Stimulated activated CD4-positive, alpha-beta T cell treated with anti-CD3 and anti-CD28 coated beads, Interleukin-1b, Interleukin-23, amount 100 ng/mL, for 4 hours (primary cell): ENCODE data around the gene PRMT3.
"Not testable (repeated sequence)": the region's sequence is repeated elsewhere in the genome, so short reads cannot be mapped to it uniquely, and the experiment has no call there.

ENCODE experiments used
- DNase-seq, 2 donors: peaks; one replicate each; pipeline ENCODE4 v3.0.0-alpha.2; 2020; ENCODE audit warnings: low read depth in 2 of 2

The PRMT3 gene

GRCh38 chr11:20457001-20457799 lies 69.7 kb downstream of the PRMT3 start:
- no peak for DNase-seq

GRCh38 chr11:20457934-20458680 lies 70.6 kb downstream of the PRMT3 start:
- no peak for DNase-seq

GRCh38 chr11:20458905-20459632 lies 71.6 kb downstream of the PRMT3 start:
- no peak for DNase-seq

GRCh38 chr11:20459865-20460264 lies 72.3 kb downstream of the PRMT3 start:
- DNase-seq: no peak

- no peak for DNase-seq
These were observed 77.0 kb downstream of the PRMT3 start for GRCh38 chr11:20464518-20464917.

GRCh38 chr11:20467487-20468185 lies 80.1 kb downstream of the PRMT3 start:
- no peak for DNase-seq

- no peak for DNase-seq
These were observed 82.8 kb downstream of the PRMT3 start for GRCh38 chr11:20470348-20470747.

GRCh38 chr11:20471929-20472328 lies 84.4 kb downstream of the PRMT3 start:
- not testable (repeated sequence) for DNase-seq

GRCh38 chr11:20474176-20474881 lies 86.8 kb downstream of the PRMT3 start:
- DNase-seq: no peak

GRCh38 chr11:20474882-20475517 lies 87.5 kb downstream of the PRMT3 start:
- no peak for DNase-seq

- no peak for DNase-seq
These were observed 90.0 kb downstream of the PRMT3 start for GRCh38 chr11:20477418-20478090.

GRCh38 chr11:20479513-20479912 lies 92.0 kb downstream of the PRMT3 start:
- DNase-seq: no peak

GRCh38 chr11:20483931-20484330 lies 96.4 kb downstream of the PRMT3 start:
- DNase-seq: no peak

- DNase-seq: not testable (repeated sequence)
These were observed 96.9 kb downstream of the PRMT3 start for GRCh38 chr11:20484416-20484815.

- no peak for DNase-seq
These were observed 100.8 kb downstream of the PRMT3 start for GRCh38 chr11:20488352-20488751.

- no peak for DNase-seq
These were observed 102.4 kb downstream of the PRMT3 start for GRCh38 chr11:20489948-20490347.

GRCh38 chr11:20493340-20493739 lies 105.8 kb downstream of the PRMT3 start:
- DNase-seq: no peak

GRCh38 chr11:20497124-20497792 lies 109.7 kb downstream of the PRMT3 start:
- no peak for DNase-seq

GRCh38 chr11:20501252-20501651 lies 113.7 kb downstream of the PRMT3 start:
- no peak for DNase-seq

- no peak for DNase-seq
These were observed 114.5 kb downstream of the PRMT3 start for GRCh38 chr11:20501971-20502370.
